Stimulated activated CD8-positive, alpha-beta memory T cell treated with anti-CD3 and anti-CD28 coated beads, Interleukin-2, amount 100 ng/mL, for 1 hour (primary cell): ENCODE measurements around the gene PRSS33.
A peak's percentile ranks its signal among the peaks of the same experiment; 100 is the strongest.

ENCODE experiments used
- DNase-seq, 2 donors: peaks; one replicate each; pipeline ENCODE4 v3.0.0-alpha.2; 2020; ENCODE audit warnings: low read depth in 2 of 2

Gene PRSS33

DNA sequence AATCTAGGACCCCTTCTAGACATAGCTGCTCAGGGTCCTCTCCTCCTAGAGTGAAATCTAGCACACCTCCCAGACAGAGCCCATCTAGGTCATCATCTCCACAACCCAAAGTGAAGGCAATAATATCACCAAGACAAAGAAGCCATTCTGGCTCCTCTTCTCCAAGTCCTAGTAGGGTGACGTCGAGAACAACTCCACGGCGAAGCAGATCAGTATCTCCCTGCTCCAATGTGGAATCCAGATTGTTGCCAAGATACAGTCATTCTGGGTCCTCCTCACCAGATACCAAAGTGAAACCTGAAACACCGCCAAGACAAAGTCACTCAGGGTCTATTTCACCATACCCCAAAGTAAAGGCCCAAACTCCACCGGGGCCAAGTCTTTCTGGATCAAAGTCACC lies 24.2 kb downstream of the PRSS33 start:
- DNase-seq: no peak

DNA sequence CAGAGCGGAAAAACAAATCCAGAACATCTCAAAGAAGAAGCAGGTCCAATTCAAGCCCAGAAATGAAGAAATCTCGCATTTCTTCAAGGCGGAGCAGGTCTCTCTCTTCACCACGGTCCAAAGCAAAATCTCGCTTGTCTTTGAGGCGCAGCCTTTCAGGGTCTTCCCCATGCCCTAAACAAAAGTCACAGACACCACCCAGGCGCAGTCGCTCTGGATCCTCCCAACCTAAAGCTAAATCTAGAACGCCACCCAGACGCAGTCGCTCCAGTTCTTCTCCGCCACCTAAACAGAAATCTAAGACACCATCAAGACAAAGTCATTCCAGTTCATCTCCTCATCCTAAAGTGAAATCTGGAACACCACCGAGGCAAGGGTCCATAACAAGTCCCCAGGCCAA lies 24.6 kb downstream of the PRSS33 start:
- DNase-seq: no peak

DNA sequence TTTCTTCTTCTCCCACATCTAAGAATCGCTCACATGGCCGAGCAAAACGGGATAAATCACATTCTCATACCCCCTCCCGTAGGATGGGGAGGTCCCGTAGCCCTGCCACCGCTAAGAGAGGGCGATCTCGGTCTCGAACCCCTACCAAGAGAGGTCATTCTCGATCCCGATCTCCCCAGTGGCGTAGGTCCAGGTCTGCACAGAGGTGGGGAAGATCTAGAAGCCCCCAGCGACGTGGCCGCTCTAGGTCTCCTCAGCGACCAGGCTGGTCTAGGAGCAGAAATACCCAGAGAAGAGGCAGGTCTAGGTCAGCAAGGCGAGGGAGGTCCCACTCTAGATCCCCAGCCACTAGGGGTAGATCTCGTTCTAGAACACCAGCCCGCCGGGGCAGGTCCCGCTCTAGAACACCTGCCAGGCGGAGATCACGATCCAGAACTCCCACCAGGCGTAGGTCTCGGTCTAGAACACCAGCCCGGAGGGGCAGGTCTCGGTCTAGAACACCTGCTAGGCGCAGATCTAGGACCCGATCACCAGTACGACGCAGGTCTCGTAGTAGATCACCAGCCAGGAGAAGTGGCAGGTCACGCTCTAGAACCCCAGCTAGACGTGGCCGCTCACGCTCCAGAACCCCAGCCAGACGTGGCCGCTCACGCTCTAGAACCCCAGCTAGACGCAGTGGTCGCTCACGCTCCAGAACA lies 25.3 kb downstream of the PRSS33 start:
- DNase-seq: no peak

- DNase-seq: no peak
These were observed 25.9 kb downstream of the PRSS33 start for GRCh38 chr16:2761472-2761871.

DNA sequence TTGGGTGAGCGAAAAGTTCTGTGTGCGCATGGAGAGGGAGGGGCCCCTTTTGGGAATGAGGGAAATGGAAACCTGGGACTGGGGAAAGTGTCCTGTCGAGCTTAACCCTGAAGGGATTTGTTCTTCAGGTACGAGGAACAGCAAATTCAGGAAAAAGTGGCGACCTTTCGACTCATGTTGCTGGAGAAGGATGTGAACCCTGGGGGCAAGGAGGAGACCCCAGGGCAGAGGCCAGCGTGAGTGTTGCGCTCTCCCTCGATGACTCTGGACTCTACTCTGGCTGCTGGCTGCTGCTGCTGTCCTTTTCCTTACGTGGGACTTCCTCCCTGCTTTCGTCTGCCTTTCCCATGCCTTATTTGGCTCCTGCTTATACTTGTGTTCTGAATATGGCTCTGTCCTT lies 30.0 kb downstream of the PRSS33 start:
- no peak for DNase-seq

DNA sequence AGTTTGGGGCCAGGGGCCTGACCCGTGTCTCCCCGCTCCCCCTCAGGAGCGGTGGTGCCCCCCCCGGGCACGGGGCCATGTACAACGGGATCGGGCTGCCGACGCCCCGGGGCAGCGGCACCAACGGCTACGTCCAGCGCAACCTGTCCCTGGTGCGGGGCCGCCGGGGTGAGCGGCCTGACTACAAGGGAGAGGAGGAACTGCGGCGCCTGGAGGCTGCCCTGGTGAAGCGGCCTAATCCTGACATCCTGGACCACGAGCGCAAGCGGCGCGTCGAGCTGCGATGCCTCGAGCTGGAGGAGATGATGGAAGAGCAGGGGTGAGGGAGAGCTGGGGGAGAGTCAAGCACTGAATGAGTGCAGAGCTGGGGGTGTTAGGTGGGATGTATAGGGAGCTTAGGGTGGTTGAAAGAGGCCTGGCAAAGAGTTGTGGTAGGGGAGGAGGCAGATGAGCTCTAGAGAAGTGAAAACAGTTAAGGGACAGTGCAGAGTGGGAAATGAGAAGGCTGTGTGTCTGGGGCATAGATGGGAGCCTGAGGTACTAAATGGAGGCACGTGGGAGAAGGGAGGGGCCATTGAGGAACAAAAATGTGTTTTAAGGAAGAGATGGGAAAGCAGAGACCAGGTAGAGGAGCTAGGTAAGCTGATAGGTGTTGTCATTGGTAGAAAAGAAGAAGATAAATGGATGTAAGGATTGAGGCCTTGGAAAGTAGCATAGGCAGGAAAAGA lies 30.9 kb downstream of the PRSS33 start:
- DNase-seq: no peak

DNA sequence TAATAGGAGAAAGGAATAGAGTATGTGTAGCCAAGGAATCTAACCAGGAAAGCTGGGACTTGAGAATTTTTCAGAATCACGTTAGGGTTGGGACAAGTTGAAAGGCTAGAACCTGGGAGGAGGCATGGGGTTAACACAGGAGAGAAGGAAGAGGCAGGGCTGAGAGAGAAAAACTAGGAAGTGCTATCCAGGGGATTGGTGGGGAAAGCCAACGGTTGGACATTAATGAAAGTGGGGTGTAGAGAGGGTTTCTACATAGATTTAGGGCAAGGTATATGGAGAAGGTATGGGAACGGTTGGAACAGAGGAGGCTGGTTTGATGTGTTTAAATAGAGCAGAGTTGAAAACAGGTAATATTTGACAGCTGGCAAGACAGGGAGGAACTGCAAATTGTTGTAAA lies 32.2 kb downstream of the PRSS33 start:
- DNase-seq: no peak

DNA sequence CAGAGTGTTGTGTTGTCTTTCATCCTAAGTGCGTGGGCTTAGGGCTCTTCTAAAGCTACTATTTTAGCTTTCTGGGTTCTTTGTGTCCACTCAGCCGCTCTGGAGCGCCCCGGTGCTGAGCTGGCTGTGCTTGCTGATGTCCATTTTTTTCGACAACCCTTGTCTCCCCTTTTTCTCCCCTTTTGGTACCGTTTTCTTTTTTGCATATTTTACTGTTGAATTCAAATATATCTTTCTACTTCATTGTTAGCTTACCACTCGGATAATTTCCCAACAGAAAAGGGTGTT lies 33.7 kb downstream of the PRSS33 start:
- no peak for DNase-seq

- DNase-seq: peak in 1 of 2 donors; percentile 21
These were observed 34.3 kb downstream of the PRSS33 start for GRCh38 chr16:2752850-2753732.

DNA sequence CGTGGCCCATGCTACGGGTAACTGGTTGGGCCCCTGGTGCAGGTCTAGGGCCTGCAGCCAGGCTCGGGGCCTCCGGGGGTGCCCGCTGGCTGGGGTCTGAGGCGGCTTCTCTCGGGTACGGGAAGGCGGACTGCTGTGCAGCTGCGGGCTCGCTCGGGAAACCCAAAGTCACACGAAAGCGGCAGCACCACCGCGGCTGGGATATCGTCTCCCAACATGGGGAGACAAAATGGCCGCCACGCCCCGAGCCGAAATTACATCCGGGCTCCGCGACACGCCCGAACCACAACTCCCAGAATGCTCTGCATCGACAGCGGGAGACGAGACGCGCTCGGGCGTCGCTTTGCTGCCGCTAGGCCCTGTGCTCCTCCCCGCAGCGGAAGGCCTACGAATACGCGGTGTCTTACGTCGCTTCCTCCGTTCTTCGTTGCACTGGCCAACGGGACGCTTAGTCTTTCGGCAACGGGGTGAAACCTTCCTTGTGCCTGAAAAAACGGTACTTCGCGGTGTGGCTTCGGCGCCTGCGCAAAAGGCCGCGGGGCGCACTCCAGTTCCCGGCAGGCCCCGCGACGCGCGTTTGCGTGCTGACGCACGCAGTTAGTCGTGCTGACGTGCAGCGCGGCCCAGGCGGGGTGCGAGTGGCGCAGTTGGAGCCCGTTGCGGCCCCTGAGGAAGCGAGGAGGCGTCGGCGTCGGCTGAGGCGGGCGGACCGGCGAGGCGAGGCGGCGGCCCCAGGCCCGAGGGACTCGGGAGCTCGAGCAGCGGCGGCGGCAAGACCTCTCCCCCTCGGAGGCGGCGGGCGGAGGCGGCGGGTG lies 35.1 kb downstream of the PRSS33 start, which contains the start of gene SRRM2:
SRRM2 (plus strand) TSS at position 604 of the 815 bp plus-strand sequence. CDS start 3,727 bp downstream, outside the sequence.
- peak; percentile 88 to 89 for DNase-seq

DNA sequence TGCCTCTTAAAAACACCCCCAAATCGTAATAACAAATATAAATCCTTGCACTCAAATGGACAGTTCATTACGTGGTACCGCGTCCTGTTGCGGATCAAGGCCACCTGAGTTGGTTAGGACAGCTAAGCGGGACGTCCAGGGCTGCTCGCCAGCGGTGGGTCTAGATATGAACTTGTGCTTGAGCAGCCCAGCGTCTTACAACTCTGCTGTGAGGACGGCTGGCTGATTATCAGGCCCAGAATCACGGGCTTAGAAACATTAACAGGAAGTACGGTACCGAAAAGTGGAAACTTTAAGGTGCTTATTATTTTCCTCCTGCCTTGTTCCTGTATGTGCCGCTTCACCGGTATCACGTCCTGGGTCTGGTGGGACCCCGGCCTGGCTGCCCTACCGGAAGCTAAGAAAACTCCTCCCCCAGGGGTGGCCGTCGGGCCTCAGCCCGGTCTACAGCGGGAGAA lies 35.8 kb downstream of the PRSS33 start:
- no peak for DNase-seq

DNA sequence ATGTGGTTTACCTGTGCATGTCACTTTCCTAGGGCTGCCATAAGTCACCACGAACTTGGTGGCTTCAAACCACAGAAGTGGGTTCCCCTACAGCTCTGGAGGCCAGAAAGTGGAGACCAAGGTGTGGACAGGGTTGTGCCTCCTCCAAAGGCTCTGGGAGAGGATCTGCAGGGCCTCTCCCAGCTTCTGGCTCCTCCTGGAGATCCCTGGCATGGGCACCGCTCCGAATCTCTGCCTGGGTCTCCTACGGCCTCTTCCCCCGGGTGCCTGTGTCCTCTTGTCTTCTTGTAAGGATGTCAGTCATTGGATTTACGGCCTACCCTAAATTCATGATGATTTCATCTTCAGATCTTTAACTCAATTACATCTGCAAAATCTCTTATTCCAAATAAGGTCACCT lies 37.4 kb downstream of the PRSS33 start:
- no peak for DNase-seq

DNA sequence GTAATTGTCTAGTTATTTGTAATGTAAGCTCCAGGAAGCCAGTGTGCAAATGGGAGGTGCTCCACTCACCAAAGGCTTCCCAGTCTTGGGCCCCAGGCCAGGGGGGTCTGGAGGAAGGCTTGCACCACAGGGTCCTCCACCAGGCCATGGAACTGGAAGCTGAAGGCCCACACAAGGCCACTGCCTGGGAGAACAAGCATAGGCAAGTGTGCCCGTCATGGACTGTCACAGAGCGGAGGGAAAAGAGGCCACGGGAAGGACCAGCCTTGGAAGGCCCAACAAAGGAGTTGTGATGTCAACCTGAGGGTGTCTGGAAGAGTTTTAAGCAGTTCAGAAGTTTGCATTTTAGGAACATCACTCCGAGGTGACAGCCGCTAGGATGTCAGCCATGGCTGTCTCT lies 37.9 kb downstream of the PRSS33 start:
- no peak for DNase-seq

DNA sequence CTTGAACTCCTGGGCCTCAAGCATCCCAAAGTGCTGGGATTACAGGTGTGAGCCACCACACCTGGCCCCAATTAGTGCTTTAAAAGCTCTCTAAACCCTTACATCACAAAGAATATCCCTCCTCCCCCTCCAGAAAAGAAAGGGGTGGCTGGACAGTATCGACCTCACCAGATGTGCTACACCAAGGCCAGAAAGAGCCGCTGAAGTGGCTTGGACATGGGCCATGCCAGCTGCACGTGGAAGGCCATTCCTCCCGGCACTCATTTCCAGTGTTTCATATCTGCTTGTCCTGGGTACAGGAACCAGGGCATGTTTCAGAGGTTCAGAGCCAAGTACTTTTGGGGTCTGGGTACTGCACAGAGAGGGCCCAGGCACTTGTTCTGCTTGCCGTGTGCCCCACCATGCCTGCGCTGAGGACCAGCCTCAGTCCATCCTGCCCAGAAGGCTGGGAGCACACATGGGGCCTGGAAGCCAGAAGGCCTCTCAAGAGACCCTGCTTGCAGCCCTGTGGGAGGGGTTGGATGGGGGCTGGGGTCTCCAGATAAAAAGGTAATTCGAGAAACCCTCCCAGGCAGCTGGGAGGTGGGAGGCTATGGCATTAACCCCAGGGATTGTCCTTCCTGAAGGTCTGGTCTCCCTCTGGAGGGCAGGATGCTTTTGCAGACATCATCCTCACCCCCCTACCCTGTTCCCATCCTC lies 38.5 kb downstream of the PRSS33 start:
- no peak for DNase-seq

- no peak for DNase-seq
These were observed 41.4 kb downstream of the PRSS33 start for GRCh38 chr16:2745961-2746360.

- no peak for DNase-seq
These were observed 42.1 kb downstream of the PRSS33 start for GRCh38 chr16:2745116-2745890.

DNA sequence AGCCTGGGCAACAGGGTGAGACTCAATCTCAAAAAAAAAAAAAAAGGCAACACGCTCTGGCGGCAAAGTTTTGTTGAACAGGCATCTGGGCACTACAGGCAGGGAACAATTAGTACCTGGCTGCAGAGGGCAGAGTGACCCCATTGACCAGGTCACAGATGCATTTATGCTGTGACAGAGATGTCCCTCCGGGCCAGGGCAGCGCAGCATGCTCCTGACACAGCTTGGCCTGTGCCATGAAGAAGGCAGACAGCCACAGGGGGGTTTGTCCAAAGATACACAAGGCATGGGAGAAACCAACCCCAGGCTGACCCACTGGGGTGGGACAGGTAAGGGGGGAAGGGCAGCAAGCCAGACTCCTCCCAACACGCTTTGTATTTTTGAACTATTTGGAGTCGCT lies 42.6 kb downstream of the PRSS33 start:
- no peak for DNase-seq

GRCh38 chr16:2743007-2743810 lies 44.2 kb downstream of the PRSS33 start:
- DNase-seq: no peak

DNA sequence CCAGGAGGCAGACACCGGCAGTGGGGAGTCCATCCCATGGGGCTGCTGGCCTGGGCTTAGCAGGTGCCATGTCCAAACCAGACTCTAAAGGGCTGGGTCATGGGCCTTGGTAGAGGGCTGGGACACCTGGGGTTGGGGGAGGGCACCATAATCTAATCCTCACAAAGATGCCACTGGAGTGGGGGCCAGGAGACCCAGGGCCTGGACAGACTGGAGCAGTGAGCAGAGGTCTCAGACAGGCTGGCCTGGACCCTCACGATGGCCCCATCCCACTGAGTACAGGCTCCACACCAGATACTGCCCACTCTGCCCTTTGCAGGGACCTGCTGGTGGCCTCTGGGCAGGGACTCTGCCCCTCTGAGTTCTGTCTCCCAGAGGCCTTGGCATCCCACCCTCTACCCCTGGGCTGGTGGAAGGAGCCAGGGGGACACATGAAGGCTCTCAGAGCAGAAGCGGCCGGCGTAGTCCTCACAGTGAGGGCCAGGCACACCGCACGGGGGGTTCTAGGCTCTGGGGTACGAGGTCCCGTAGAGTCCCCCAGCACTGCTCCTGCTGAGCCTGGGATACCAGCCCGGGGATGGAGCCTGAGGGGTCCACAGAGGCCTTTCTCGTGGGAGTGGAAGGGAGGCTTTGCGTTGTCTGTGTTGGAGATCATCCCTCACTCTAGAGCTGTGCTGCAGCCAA lies 44.9 kb downstream of the PRSS33 start:
- no peak for DNase-seq
